ENCODE data around the gene RAB1B.

Gene RAB1B

GRCh38 chr11:66282468-66283455 lies 14.3 kb downstream of the RAB1B start:
- 0 out of 2 replicates have a peak, but pooled peaks cover 3% of the 10 kb centered on the region for H3K4me1 ChIP-seq (ENCODE audit: control insufficient read depth, insufficient read depth, low read length)
- no peaks in the 10 kb centered on the region for H3K9me3 ChIP-seq (ENCODE audit: control insufficient read depth, insufficient read depth, low read length)
- H3K36me3 ChIP-seq (ENCODE audit: control insufficient read depth, insufficient read depth, low read length) = 0 out of 2 replicates have a peak, but pooled peaks cover 4% of the 10 kb centered on the region
- no peak overlapping the region for H3K27ac ChIP-seq (ENCODE audit: low read length)
- H3K4me3 ChIP-seq (ENCODE audit: low read length) = no peak overlapping the region
- WGBS (ENCODE audit: insufficient coverage, insufficient read length) = no CpG with 5 or more reads among the region's 35 CpGs
- H3K27me3 ChIP-seq (ENCODE audit: control insufficient read depth, insufficient read depth, low read length) = no peaks in the 10 kb centered on the region
- DNase-seq (ENCODE audit: low read depth, low spot score) = peak; percentile 99

- Histone ChIP-seq H3K4me1 (ENCODE audit: control insufficient read depth, insufficient read depth, low read length) (0 out of 2 replicates have a peak, but pooled peaks cover 3% of the 10 kb centered on the region), H3K36me3 (ENCODE audit: control insufficient read depth, insufficient read depth, low read length) (0 out of 2 replicates have a peak, but pooled peaks cover 4% of the 10 kb centered on the region), H3K27me3 (ENCODE audit: control insufficient read depth, insufficient read depth, low read length) (no peaks in the 10 kb centered on the region), H3K4me3 (ENCODE audit: low read length) (no peak overlapping the region), H3K9me3 (ENCODE audit: control insufficient read depth, insufficient read depth, low read length) (no peaks in the 10 kb centered on the region), H3K27ac (ENCODE audit: low read length) (no peak overlapping the region)
- no CpG with 5 or more reads among the region's 14 CpGs for WGBS (ENCODE audit: insufficient coverage, insufficient read length)
- DNase-seq (ENCODE audit: low read depth, low spot score) = no peak
Measured at GRCh38 chr11:66283461-66284105, 15.1 kb downstream of the RAB1B start.

GRCh38 chr11:66284526-66285078 lies 16.2 kb downstream of the RAB1B start:
- no peak overlapping the region for H3K27ac ChIP-seq (ENCODE audit: low read length)
- no peaks in the 10 kb centered on the region for H3K27me3 ChIP-seq (ENCODE audit: control insufficient read depth, insufficient read depth, low read length)
- 0 out of 2 replicates have a peak, but pooled peaks cover 4% of the 10 kb centered on the region for H3K36me3 ChIP-seq (ENCODE audit: control insufficient read depth, insufficient read depth, low read length)
- no peak for DNase-seq (ENCODE audit: low read depth, low spot score)
- H3K4me1 ChIP-seq (ENCODE audit: control insufficient read depth, insufficient read depth, low read length) = no peaks in the 10 kb centered on the region
- WGBS (ENCODE audit: insufficient coverage, insufficient read length) = no CpG with 5 or more reads among the region's 16 CpGs
- H3K9me3 ChIP-seq (ENCODE audit: control insufficient read depth, insufficient read depth, low read length) = no peaks in the 10 kb centered on the region
- no peak overlapping the region for H3K4me3 ChIP-seq (ENCODE audit: low read length)

DNA sequence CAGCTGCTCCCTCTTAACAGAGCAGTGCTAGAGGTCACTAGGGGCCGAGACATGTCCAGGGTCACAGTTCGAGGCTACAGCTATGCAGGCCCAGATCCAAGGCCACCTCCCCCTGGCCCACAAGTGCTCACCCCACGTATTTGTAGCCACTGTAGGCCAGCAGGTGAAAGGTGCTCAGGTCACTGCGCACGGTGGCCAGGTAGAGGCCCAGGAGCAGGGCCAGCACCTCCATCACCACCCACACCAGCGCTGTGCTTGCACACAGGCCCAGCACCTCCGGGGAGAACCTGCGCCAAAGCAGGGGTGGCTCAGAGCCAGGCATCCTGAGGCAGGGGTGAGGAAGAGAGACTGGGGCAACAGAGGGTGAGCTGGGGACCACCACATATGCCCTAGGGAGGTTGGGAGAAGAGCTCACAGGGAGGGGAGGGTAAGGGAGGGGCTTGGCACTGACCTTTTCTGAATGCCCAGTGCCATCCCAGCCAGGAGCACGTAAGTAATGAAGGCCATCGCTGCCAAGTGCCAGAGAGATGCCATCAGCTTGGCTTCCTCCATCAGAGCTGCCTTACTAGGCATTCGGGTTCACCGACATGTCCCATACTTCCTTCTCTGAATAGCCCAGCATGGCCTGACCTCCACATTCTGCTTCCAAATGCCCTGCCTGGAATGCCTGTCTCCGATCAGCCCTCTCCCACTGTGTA lies 17.0 kb downstream of the RAB1B start:
- Histone ChIP-seq H3K36me3 (ENCODE audit: control insufficient read depth, insufficient read depth, low read length) (0 out of 2 replicates have a peak, but pooled peaks cover 4% of the 10 kb centered on the region), H3K9me3 (ENCODE audit: control insufficient read depth, insufficient read depth, low read length) (no peaks in the 10 kb centered on the region), H3K4me1 (ENCODE audit: control insufficient read depth, insufficient read depth, low read length) (peaks cover 3% of the 10 kb centered on the region; the same call in 1 of the 2 replicates), H3K27me3 (ENCODE audit: control insufficient read depth, insufficient read depth, low read length) (no peaks in the 10 kb centered on the region), H3K4me3 (ENCODE audit: low read length) (no peak overlapping the region), H3K27ac (ENCODE audit: low read length) (no peak overlapping the region)
- DNase-seq (ENCODE audit: low read depth, low spot score) = no peak
- WGBS (ENCODE audit: insufficient coverage, insufficient read length) = no CpG with 5 or more reads among the region's 13 CpGs

DNA sequence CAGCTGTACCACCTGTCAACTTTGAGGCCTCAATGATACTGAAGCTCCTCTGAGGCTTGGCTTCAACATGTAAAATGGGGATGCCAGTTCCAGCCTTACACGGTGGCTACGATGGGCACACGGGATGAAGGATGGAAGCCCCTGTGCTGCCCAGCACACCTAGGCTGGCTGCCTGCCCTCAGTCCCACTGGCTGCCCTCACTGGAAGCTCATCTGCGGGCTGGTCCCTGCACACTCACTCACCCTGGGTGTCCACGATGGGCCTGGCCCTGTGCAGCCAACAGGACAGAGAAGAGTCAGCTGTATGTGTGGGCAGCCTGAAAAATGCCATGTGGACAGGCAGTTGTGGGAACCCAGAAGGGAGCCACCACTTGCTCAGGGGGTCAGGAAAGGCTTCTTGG lies 18.3 kb downstream of the RAB1B start:
- peaks cover 3% of the 10 kb centered on the region; the same call in 1 of the 2 replicates for H3K27me3 ChIP-seq (ENCODE audit: control insufficient read depth, insufficient read depth, low read length)
- H3K27ac ChIP-seq (ENCODE audit: low read length) = no peak overlapping the region
- peaks cover 3% of the 10 kb centered on the region; the same call in 1 of the 2 replicates for H3K4me1 ChIP-seq (ENCODE audit: control insufficient read depth, insufficient read depth, low read length)
- no CpG with 5 or more reads among the region's 5 CpGs for WGBS (ENCODE audit: insufficient coverage, insufficient read length)
- DNase-seq (ENCODE audit: low read depth, low spot score) = no peak
- no peak overlapping the region for H3K4me3 ChIP-seq (ENCODE audit: low read length)
- no peaks in the 10 kb centered on the region for H3K9me3 ChIP-seq (ENCODE audit: control insufficient read depth, insufficient read depth, low read length)
- H3K36me3 ChIP-seq (ENCODE audit: control insufficient read depth, insufficient read depth, low read length) = 0 out of 2 replicates have a peak, but pooled peaks cover 4% of the 10 kb centered on the region

DNA sequence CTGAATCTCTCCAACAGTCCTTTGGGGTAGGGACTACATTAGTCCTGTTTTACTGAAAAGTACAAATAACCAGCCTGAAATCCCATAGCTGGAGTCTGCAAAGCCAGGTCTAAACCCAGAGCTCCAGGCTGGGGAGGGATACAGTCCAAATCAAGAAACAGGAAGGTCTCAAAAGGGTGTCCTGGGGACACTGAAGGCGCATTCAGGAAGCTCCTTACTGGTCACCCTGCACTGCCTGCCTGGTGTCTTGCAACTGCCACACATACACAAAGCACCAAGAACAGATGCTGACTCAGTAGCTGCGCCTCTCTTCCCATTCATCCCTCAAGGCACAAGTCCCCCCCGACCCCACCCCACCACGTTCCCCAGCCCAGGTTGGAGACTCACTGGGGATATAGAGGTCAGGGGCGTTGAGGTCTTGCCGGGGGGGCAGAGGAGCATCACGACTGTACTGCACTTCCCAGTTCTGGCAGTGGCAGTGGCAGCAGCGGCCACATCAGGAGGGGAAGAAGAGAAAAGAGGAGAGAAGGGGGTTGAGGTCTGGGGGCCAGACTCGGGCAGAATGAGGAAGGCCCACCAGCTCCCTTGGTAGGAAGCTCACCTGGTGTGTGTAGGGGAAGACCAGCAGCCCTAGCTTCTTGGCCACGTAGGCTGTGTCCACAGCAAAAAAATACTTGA lies 18.9 kb downstream of the RAB1B start:
- peaks cover 3% of the 10 kb centered on the region; the same call in 1 of the 2 replicates for H3K27me3 ChIP-seq (ENCODE audit: control insufficient read depth, insufficient read depth, low read length)
- H3K36me3 ChIP-seq (ENCODE audit: control insufficient read depth, insufficient read depth, low read length) = 0 out of 2 replicates have a peak, but pooled peaks cover 4% of the 10 kb centered on the region
- H3K9me3 ChIP-seq (ENCODE audit: control insufficient read depth, insufficient read depth, low read length) = no peaks in the 10 kb centered on the region
- no peak for DNase-seq (ENCODE audit: low read depth, low spot score)
- H3K4me1 ChIP-seq (ENCODE audit: control insufficient read depth, insufficient read depth, low read length) = peaks cover 3% of the 10 kb centered on the region; the same call in 1 of the 2 replicates
- WGBS (ENCODE audit: insufficient coverage, insufficient read length) = no CpG with 5 or more reads among the region's 10 CpGs
- no peak overlapping the region for H3K27ac ChIP-seq (ENCODE audit: low read length)
- no peak overlapping the region for H3K4me3 ChIP-seq (ENCODE audit: low read length)

- DNase-seq (ENCODE audit: low read depth, low spot score) = no peak
- H3K27me3 ChIP-seq (ENCODE audit: control insufficient read depth, insufficient read depth, low read length) = peaks cover 3% of the 10 kb centered on the region; the same call in 1 of the 2 replicates
- H3K36me3 ChIP-seq (ENCODE audit: control insufficient read depth, insufficient read depth, low read length) = 0 out of 2 replicates have a peak, but pooled peaks cover 4% of the 10 kb centered on the region
- no peak overlapping the region for H3K27ac ChIP-seq (ENCODE audit: low read length)
- H3K9me3 ChIP-seq (ENCODE audit: control insufficient read depth, insufficient read depth, low read length) = no peaks in the 10 kb centered on the region
- H3K4me1 ChIP-seq (ENCODE audit: control insufficient read depth, insufficient read depth, low read length) = peaks cover 3% of the 10 kb centered on the region; the same call in 1 of the 2 replicates
- H3K4me3 ChIP-seq (ENCODE audit: low read length) = peak overlapping the region; percentile 89; the same call in 1 of the 2 replicates
- no CpG with 5 or more reads among the region's 20 CpGs for WGBS (ENCODE audit: insufficient coverage, insufficient read length)
Measured at GRCh38 chr11:66287889-66288670, 19.6 kb downstream of the RAB1B start.

DNA sequence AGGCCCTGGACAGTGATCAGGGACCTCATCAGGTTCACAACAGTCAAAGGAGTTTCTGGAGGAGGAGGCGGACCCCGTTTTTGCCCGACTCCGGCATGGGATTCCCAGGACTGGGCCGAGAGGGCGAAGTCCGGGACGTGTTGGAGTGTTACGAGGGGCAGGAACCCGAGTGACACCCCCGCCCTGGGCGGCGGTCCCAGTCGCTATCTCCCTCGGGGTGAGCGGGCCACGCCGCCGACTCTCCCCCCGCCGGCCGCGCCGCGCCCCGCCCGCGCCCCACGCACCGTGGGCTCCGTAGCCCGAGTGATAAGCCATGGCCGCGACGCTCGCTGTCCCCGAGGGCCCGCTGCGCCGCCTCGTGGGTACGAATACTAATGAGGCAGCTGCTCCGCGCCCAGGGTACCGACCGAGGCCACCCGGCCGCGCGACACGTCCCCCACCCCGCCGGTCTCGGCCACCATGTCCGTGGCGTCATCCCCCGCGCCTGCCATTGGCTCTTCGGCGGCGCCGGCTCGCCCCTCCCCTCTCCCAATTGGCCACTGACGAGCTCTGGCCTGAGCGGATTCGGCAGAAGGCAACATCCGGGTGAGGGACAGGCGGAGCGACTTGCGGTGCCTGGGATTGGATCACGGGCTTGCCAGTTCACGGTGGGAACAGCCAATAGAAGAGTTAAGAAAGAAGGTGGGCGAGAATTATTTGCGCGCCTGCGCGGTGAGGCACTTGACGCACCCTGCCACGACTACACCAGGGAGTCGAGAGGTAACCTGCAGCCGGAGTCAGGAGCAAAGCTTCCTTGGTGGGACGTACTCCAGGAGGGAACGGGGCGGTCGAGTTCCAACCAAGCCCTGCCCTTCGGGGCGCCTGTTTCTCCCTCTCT lies 20.5 kb downstream of the RAB1B start, which contains the start of gene YIF1A:
Gene YIF1A (minus strand): TSS at position 473 of the 877 bp plus-strand sequence. CDS start 158 bp downstream, at position 315.
- Histone ChIP-seq H3K9me3 (ENCODE audit: control insufficient read depth, insufficient read depth, low read length) (no peaks in the 10 kb centered on the region), H3K27ac (ENCODE audit: low read length) (no peak within 1 kb of the TSS), H3K4me3 (ENCODE audit: low read length) (peak within 1 kb of the TSS; percentile 89), H3K27me3 (ENCODE audit: control insufficient read depth, insufficient read depth, low read length) (peaks cover 3% of the 10 kb centered on the region; the same call in 1 of the 2 replicates), H3K4me1 (ENCODE audit: control insufficient read depth, insufficient read depth, low read length) (peaks cover 3% of the 10 kb centered on the region; the same call in 1 of the 2 replicates), H3K36me3 (ENCODE audit: control insufficient read depth, insufficient read depth, low read length) (0 out of 2 replicates have a peak, but pooled peaks cover 4% of the 10 kb centered on the region)
- DNase-seq (ENCODE audit: low read depth, low spot score) = peak; percentile 99
- no CpG with 5 or more reads among the region's 87 CpGs for WGBS (ENCODE audit: insufficient coverage, insufficient read length)
